Gastrocnemius medialis (tissue), 4 donors: ENCODE results near the gene PRKAR2B. TPM values are rescaled to one million over a fixed set of nuclear protein-coding genes. Genes with fewer than 3 reads are reported as not detected.
"Not testable (repeated sequence)": the region's sequence is repeated elsewhere in the genome, so short reads cannot be mapped to it uniquely, and the experiment has no call there.

Experiments
- ATAC-seq, 2 donors: fragments of 150-250 bp; one replicate each; pipeline ENCODE4 v1.9.1; 2016
- DNase-seq, 2 donors: peaks; one replicate each; pipeline ENCODE4 v3.0.0-alpha.2; 2019
- H3K27ac ChIP-seq, 4 donors: fragments of 200-600 bp; sonication (generic); 1 replicate in 1 of 4; 2 replicates in 3 of 4; pipeline ENCODE4 v1.5.1; 2016 to 2018; ENCODE audit warnings: mild to moderate bottlenecking in 2 of 4, moderate library complexity in 1 of 4
- H3K27me3 ChIP-seq, 3 donors: fragments of 200-600 bp; sonication (generic) in 2 of 3; 1 replicate in 1 of 3; 2 replicates in 2 of 3; pipeline versions ENCODE4 v1.5.1 to v1.6.0; 2016 to 2019; ENCODE audit warnings: mild to moderate bottlenecking in 1 of 3, moderate library complexity in 1 of 3
- H3K36me3 ChIP-seq, 2 donors: fragments of 200-600 bp; sonication (generic) in 1 of 2; one replicate each; pipeline ENCODE4 v1.5.1; 2017 to 2018
- H3K4me1 ChIP-seq, 2 donors: fragments of 200-600 bp; sonication (generic) in 1 of 2; one replicate each; pipeline ENCODE4 v1.5.1; 2016 to 2017; ENCODE audit warnings: mild to moderate bottlenecking in 2 of 2
- H3K4me3 ChIP-seq, 4 donors: fragments of 200-600 bp; sonication (generic) in 3 of 4; 1 replicate in 1 of 4; 2 replicates in 3 of 4; pipeline ENCODE4 v1.5.1; 2016 to 2019; ENCODE audit warnings: mild to moderate bottlenecking in 2 of 4
- H3K9me3 ChIP-seq, 3 donors: fragments of 200-600 bp; sonication (generic) in 2 of 3; 1 replicate in 1 of 3; 2 replicates in 2 of 3; pipeline ENCODE4 v1.5.1; 2016 to 2019
- POLR2A ChIP-seq, 2 donors: fragments of 450-650 bp; IDR thresholded peaks; one replicate each; pipeline ENCODE4 v1.6.1; 2017; ENCODE audit warnings: antibody characterized with exemption in 2 of 2, mild to moderate bottlenecking in 2 of 2, moderate library complexity in 2 of 2
- in situ Hi-C, 4 donors: fragments of 200-750 bp; cut with MboI; loops; one replicate each; pipeline versions ENCODE4 v1.15.0 to v1.8.0; 2017; ENCODE audit warnings: low sequenced_read_pairs in 4 of 4
- intact Hi-C: fragments of 100-400 bp; cut with DNase I; formaldehyde crosslinking; loops from one replicate; pipeline ENCODE4 v1.15.1; 2023; ENCODE audit warnings: low total_unique reads
- total RNA-seq, 4 donors: library from RNA; depleted of rRNA; stranded (reverse); fragments of >200 nt; gene quantifications; one replicate each; pipeline versions ENCODE4 v1.1.0 to v1.2.3, GENCODE V29; 2016
- TF ChIP-seq, protein P1 (sequence below), 5 experiments: fragments of 450-650 bp in 3 of 5; fragments of 200-600 bp in 2 of 5; sonication (generic) in 2 of 5; IDR thresholded peaks in 4 of 5; conservative IDR thresholded peaks in 1 of 5; 1 replicate in 4 of 5; 2 replicates in 1 of 5; pipeline ENCODE4 v1.5.1; 2016 to 2019; ENCODE audit warnings: antibody characterized with exemption in 5 of 5, mild to moderate bottlenecking in 3 of 5, moderate library complexity in 3 of 5

PRKAR2B gene
- total RNA-seq, 4 donors from 2014 or later: 0.85 to 6.0 (median 1.4) TPM

DNA sequence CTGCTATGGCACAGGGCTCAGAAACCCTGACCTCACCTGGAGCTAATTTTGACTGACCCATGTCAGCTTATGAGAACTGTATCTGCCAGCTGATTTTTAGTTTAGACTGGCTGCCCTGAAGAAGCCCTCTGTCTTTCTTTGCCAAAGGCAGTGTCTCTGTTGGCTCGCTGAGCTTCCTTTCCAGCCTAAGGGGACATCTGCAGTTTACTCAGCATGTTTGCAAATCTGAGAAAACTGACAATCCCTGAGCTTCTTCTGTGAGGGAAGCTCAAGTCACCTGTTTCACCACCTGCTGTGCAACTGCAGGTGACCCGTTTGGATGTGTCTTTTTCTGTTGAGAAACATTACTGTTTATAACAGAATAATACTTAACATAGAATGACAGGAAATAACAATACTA, 46.0 kb downstream of the PRKAR2B start:
- Histone ChIP-seq H3K27me3 (no peaks in the 10 kb centered on the region), H3K27ac (no peak overlapping the region), H3K4me3 (no peak overlapping the region), H3K9me3 (no peaks in the 10 kb centered on the region), H3K4me1 (no peaks in the 10 kb centered on the region), H3K36me3 (no peaks in the 10 kb centered on the region)
- no peak for ATAC-seq
- DNase-seq: no peak
- TF ChIP-seq, protein P1, sequence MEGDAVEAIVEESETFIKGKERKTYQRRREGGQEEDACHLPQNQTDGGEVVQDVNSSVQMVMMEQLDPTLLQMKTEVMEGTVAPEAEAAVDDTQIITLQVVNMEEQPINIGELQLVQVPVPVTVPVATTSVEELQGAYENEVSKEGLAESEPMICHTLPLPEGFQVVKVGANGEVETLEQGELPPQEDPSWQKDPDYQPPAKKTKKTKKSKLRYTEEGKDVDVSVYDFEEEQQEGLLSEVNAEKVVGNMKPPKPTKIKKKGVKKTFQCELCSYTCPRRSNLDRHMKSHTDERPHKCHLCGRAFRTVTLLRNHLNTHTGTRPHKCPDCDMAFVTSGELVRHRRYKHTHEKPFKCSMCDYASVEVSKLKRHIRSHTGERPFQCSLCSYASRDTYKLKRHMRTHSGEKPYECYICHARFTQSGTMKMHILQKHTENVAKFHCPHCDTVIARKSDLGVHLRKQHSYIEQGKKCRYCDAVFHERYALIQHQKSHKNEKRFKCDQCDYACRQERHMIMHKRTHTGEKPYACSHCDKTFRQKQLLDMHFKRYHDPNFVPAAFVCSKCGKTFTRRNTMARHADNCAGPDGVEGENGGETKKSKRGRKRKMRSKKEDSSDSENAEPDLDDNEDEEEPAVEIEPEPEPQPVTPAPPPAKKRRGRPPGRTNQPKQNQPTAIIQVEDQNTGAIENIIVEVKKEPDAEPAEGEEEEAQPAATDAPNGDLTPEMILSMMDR (IDR thresholded peaks at IDR 0.05 in 4 of 5, conservative IDR thresholded peaks at IDR 0.05 in 1 of 5): no peak
- no peak for TF ChIP-seq POLR2A (IDR thresholded peaks at IDR 0.05)
- intact Hi-C loops: no loop called here
- in situ Hi-C loops: no loop called here

- intact Hi-C loops: no loop called here
- Histone ChIP-seq H3K4me1 (no peaks in the 10 kb centered on the region), H3K36me3 (no peaks in the 10 kb centered on the region), H3K9me3 (no peaks in the 10 kb centered on the region), H3K4me3 (no peak overlapping the region), H3K27me3 (no peaks in the 10 kb centered on the region), H3K27ac (no peak overlapping the region)
- TF ChIP-seq POLR2A (IDR thresholded peaks at IDR 0.05): no peak
- TF ChIP-seq, protein P1 (IDR thresholded peaks at IDR 0.05 in 4 of 5, conservative IDR thresholded peaks at IDR 0.05 in 1 of 5): no peak
- no peak for DNase-seq
- no peak for ATAC-seq
- in situ Hi-C loops: no loop called here
These were observed 46.8 kb downstream of the PRKAR2B start for GRCh38 chr7:107091306-107091705.

DNA sequence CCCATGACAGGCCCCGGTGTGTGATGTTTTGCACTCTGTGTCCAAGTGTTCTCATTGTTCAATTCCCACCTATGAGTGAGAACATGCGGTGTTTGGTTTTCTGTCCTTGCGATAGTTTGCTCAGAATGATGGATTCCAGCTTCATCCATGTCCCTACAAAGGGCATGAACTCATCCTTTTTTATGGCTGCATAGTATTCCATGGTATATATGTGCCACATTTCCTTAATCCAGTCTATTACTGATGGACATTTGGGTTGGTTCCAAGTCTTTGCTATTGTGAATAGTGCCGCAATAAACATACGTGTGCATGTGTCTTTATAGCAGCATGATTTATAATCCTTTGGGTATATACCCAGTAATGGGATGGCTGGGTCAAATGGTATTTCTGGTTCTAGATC, 49.2 kb downstream of the PRKAR2B start:
- H3K4me3 ChIP-seq, in situ Hi-C loops, DNase-seq, H3K27me3 ChIP-seq, H3K9me3 ChIP-seq, ATAC-seq, H3K4me1 ChIP-seq, H3K27ac ChIP-seq, intact Hi-C loops, H3K36me3 ChIP-seq: not testable (repeated sequence)

- ATAC-seq, in situ Hi-C loops: not testable (repeated sequence)
These were observed 54.6 kb downstream of the PRKAR2B start for GRCh38 chr7:107099154-107099553.

GRCh38 chr7:107100824-107101223, 56.3 kb downstream of the PRKAR2B start:
- Histone ChIP-seq H3K4me3 (no peak overlapping the region), H3K27me3 (no peaks in the 10 kb centered on the region), H3K27ac (no peak overlapping the region), H3K9me3 (no peaks in the 10 kb centered on the region), H3K36me3 (no peaks in the 10 kb centered on the region), H3K4me1 (no peaks in the 10 kb centered on the region)
- DNase-seq (no peak), ATAC-seq (no peak)
- TF ChIP-seq, protein P1 (IDR thresholded peaks at IDR 0.05 in 4 of 5, conservative IDR thresholded peaks at IDR 0.05 in 1 of 5): no peak
- TF ChIP-seq POLR2A (IDR thresholded peaks at IDR 0.05): no peak
- in situ Hi-C loops: no loop called here
- intact Hi-C loops: no loop called here

More at GRCh38 chr7:107099154-107099553, 54.6 kb downstream of the PRKAR2B start:
- H3K4me3 ChIP-seq, intact Hi-C loops, H3K27me3 ChIP-seq, DNase-seq, H3K36me3 ChIP-seq, H3K4me1 ChIP-seq, H3K9me3 ChIP-seq, H3K27ac ChIP-seq: not testable (repeated sequence)

DNA sequence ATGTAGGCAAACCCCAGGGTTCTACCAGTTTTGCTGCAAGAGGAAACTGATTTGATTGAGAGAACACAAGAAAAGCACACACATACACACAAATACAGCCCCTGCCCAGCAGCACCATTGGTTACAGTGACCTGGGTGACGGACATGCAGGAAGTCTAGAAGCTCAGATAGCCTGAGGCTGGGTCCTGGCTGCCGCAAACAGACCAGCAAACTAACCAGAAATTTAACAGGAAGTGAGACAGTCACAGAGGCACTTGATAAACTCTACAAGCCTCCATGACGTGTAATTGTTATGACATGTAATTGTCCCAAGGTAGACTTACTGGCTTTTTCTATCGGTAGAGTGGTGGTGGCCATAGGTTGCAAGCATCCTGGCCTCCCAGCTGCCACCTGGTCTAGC, 58.9 kb downstream of the PRKAR2B start:
- intact Hi-C loops: no loop called here
- TF ChIP-seq, protein P1 (IDR thresholded peaks at IDR 0.05 in 4 of 5, conservative IDR thresholded peaks at IDR 0.05 in 1 of 5): no peak
- TF ChIP-seq POLR2A (IDR thresholded peaks at IDR 0.05): no peak

More for the DNA sequence above, 58.9 kb downstream of the PRKAR2B start:
- Histone ChIP-seq H3K4me3 (no peak overlapping the region), H3K36me3 (no peaks in the 10 kb centered on the region), H3K4me1 (no peaks in the 10 kb centered on the region), H3K9me3 (no peaks in the 10 kb centered on the region), H3K27ac (no peak overlapping the region), H3K27me3 (no peaks in the 10 kb centered on the region)
- ATAC-seq: no peak
- no peak for DNase-seq
- in situ Hi-C loops: no loop called here
